Glutamatergic neuron (in vitro differentiated cells): ENCODE data around the gene SLC5A5. TPM values are rescaled to one million over a fixed set of nuclear protein-coding genes. Genes with fewer than 3 reads are reported as not detected.

Experiments used
- DNase-seq: peaks from one replicate; pipeline ENCODE4 v3.0.0; 2022
- H3K27ac Mint-ChIP-seq: one replicate; pipeline ENCODE4 v1.8.0; 2020; ENCODE audit warnings: mild to moderate bottlenecking, mixed read lengths, inconsistent platforms; ENCODE audit not compliant: unreplicated experiment
- H3K27me3 Mint-ChIP-seq: one replicate; pipeline ENCODE4 v1.8.0; 2020; ENCODE audit warnings: mild to moderate bottlenecking, moderate library complexity, mixed read lengths, inconsistent platforms; ENCODE audit not compliant: unreplicated experiment
- H3K36me3 Mint-ChIP-seq: one replicate; pipeline ENCODE4 v1.8.0; 2020; ENCODE audit warnings: mild to moderate bottlenecking, mixed read lengths, inconsistent platforms; ENCODE audit not compliant: unreplicated experiment
- H3K4me1 Mint-ChIP-seq: one replicate; pipeline ENCODE4 v1.8.0; 2020; ENCODE audit warnings: mild to moderate bottlenecking, low read depth, mixed read lengths, inconsistent platforms; ENCODE audit not compliant: unreplicated experiment
- H3K4me3 Mint-ChIP-seq: one replicate; pipeline ENCODE4 v1.8.0; 2020; ENCODE audit warnings: mild to moderate bottlenecking, mixed read lengths, inconsistent platforms; ENCODE audit not compliant: unreplicated experiment
- H3K9me3 Mint-ChIP-seq: one replicate; pipeline ENCODE4 v1.8.0; 2020; ENCODE audit warnings: mild to moderate bottlenecking, moderate library complexity, mixed read lengths, inconsistent platforms; ENCODE audit not compliant: unreplicated experiment
- total RNA-seq: library from RNA; stranded (reverse); fragmentation: NEBNext Ultra II Directional; extraction: Animal tissue kit (Norgen Biotek cat#: 25700); gene quantifications from one replicate; pipeline ENCODE4 v1.2.1, GENCODE V29; 2021; ENCODE audit not compliant: unreplicated experiment
- TF ChIP-seq, protein P1 (sequence below): fragments of 200-600 bp; sonication (generic); IDR thresholded peaks from one replicate; pipeline ENCODE4 v1.5.0; 2021; ENCODE audit not compliant: partially characterized antibody, unreplicated experiment

Gene SLC5A5
- total RNA-seq, 1 donor from 2014 or later = 4.3 TPM

DNA sequence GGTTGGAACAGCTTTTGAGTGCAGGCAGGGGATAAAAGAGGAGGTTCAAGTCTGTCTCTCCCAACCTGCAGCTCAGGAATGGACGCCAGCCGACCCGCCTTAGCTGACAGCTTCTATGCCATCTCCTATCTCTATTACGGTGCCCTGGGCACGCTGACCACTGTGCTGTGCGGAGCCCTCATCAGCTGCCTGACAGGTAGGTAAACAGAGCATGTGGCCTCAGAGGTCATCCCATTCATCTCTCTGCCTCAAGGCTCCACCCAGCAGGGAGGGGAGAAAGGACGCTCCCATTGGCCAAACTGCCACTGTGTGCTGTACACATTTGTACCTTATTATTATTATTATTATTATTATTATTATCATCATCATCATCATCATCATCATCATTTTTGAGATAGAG, 16.5 kb downstream of the SLC5A5 start:
- no peak overlapping the region for H3K4me3 Mint-ChIP-seq
- H3K4me1 Mint-ChIP-seq = peaks cover 1% of the 10 kb centered on the region
- no peak for DNase-seq
- peaks cover 4% of the 10 kb centered on the region for H3K9me3 Mint-ChIP-seq
- H3K36me3 Mint-ChIP-seq = no peaks in the 10 kb centered on the region
- TF ChIP-seq, protein P1, sequence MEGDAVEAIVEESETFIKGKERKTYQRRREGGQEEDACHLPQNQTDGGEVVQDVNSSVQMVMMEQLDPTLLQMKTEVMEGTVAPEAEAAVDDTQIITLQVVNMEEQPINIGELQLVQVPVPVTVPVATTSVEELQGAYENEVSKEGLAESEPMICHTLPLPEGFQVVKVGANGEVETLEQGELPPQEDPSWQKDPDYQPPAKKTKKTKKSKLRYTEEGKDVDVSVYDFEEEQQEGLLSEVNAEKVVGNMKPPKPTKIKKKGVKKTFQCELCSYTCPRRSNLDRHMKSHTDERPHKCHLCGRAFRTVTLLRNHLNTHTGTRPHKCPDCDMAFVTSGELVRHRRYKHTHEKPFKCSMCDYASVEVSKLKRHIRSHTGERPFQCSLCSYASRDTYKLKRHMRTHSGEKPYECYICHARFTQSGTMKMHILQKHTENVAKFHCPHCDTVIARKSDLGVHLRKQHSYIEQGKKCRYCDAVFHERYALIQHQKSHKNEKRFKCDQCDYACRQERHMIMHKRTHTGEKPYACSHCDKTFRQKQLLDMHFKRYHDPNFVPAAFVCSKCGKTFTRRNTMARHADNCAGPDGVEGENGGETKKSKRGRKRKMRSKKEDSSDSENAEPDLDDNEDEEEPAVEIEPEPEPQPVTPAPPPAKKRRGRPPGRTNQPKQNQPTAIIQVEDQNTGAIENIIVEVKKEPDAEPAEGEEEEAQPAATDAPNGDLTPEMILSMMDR = no peak
- peaks cover 7% of the 10 kb centered on the region for H3K27me3 Mint-ChIP-seq
- H3K27ac Mint-ChIP-seq = no peak overlapping the region

DNA sequence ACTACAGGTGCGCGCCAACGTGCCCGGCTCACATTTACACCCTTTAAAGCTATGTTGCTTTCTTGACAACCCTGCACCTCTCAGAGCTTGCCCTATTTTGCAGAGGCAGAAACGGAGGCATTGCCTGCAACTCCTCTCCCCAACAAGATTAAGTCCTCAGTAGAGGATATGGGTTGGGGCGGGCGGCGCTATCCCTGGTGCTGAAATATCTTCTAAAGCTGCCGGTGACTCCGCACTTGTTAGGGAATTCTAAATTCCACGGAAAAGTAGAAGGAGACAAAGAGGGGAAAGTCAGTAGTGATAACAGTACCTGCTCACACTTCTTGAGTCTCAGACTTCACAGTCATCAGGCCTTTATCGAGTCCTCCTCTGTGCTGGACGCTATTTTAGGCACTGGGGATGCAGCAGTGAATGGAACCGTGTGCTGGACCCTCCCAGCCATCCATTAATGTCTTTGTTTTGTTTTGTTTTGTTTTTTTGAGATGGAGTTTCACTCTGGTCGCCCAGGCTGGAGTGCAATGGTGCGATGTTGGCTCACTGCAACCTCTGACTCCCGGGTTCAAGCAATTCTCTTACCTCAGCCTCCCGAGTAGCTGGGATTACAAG, 18.0 kb downstream of the SLC5A5 start:
- H3K27ac Mint-ChIP-seq = no peak overlapping the region

GRCh38 chr19:17893766-17894165, 22.0 kb downstream of the SLC5A5 start:
- Mint-ChIP-seq H3K36me3 (no peaks in the 10 kb centered on the region), H3K4me3 (no peak overlapping the region), H3K9me3 (peaks cover 2% of the 10 kb centered on the region), H3K27me3 (peaks cover 8% of the 10 kb centered on the region), H3K4me1 (peaks cover 2% of the 10 kb centered on the region), H3K27ac (no peak overlapping the region)
- TF ChIP-seq, protein P1 = no peak
- no peak for DNase-seq

More for the DNA sequence above, 18.0 kb downstream of the SLC5A5 start:
- peaks cover 6% of the 10 kb centered on the region for H3K27me3 Mint-ChIP-seq
- TF ChIP-seq, protein P1 = no peak
- no peaks in the 10 kb centered on the region for H3K36me3 Mint-ChIP-seq
- DNase-seq = no peak
- peaks cover 2% of the 10 kb centered on the region for H3K4me1 Mint-ChIP-seq
- no peak overlapping the region for H3K4me3 Mint-ChIP-seq
- H3K9me3 Mint-ChIP-seq = peaks cover 3% of the 10 kb centered on the region

- Mint-ChIP-seq H3K4me3 (no peak overlapping the region), H3K9me3 (peaks cover 9% of the 10 kb centered on the region), H3K4me1 (no peaks in the 10 kb centered on the region), H3K27ac (no peak overlapping the region), H3K27me3 (no peaks in the 10 kb centered on the region), H3K36me3 (peaks cover 20% of the 10 kb centered on the region)
- no peak for DNase-seq
- TF ChIP-seq, protein P1 = no peak
Observed at GRCh38 chr19:17902701-17903100, 31.0 kb downstream of the SLC5A5 start.

DNA sequence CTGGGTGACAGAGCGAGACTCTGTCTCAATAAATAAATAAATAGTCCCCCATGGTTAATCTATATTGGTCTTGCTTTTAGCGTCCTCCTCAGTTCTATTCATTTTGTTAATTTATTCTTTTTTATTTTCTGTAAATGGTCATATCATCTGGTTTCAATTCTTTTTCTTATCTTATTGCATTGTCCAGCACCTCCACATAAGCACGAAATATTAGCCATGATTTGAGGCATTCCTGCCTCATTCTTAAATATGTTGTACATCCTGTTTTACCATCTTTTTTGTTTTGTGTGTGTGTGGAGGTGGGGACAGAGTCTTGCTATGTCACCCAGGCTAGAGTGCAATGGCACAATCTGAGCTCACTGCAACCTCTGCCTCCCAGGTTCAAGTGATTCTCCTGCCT, 36.5 kb downstream of the SLC5A5 start:
- Mint-ChIP-seq H3K4me3 (no peak overlapping the region), H3K27me3 (no peaks in the 10 kb centered on the region), H3K4me1 (no peaks in the 10 kb centered on the region), H3K27ac (no peak overlapping the region), H3K9me3 (peaks cover 7% of the 10 kb centered on the region), H3K36me3 (peaks cover 4% of the 10 kb centered on the region)
- no peak for DNase-seq
- TF ChIP-seq, protein P1 = no peak
